K562 (cell line): ENCODE measurements around the gene TRMT2A. TPM values are rescaled to one million over a fixed set of nuclear protein-coding genes. Genes with fewer than 3 reads are reported as not detected.

Source experiments
- C11orf30 ChIP-seq: fragments of 450-650 bp; IDR thresholded peaks from 2 replicates; pipeline ENCODE4 v1.6.1; 2016; ENCODE audit warnings: low read depth, mild to moderate bottlenecking
- CBFB ChIP-seq: sonication (generic); formaldehyde crosslinking; IDR thresholded peaks from 2 replicates; pipeline ENCODE4 v1.4.0; 2020; ENCODE audit warnings: mild to moderate bottlenecking, missing genetic modification reagents
- CBX3 ChIP-seq, 2 experiments: IDR thresholded peaks; 1 replicate in 1 of 2; 2 replicates in 1 of 2; pipeline ENCODE4 v1.6.1; 2012; ENCODE audit warnings: inconsistent platforms in 2 of 2, low read length in 2 of 2, borderline replicate concordance in 1 of 2, control low read depth in 1 of 2
- FOS ChIP-seq: IDR thresholded peaks from 3 replicates; pipeline ENCODE4 v1.6.1; 2011; ENCODE audit not compliant: insufficient read length; ENCODE audit errors: extremely low read depth
- GABPB2 ChIP-seq: fragments of 250-450 bp; sonication (Bioruptor Pico); conservative IDR thresholded peaks from 2 replicates; pipeline ENCODE4 v1.5.1; 2021; ENCODE audit warnings: mild to moderate bottlenecking
- GATA2 ChIP-seq: sonication (generic); formaldehyde crosslinking; IDR thresholded peaks from 2 replicates; pipeline ENCODE4 v1.4.0; 2020; ENCODE audit warnings: mild to moderate bottlenecking, missing genetic modification reagents
- IFI16 ChIP-seq: fragments of 250-450 bp; sonication (Bioruptor Pico); IDR thresholded peaks from 2 replicates; pipeline ENCODE4 v2.1.2; 2022; ENCODE audit warnings: mild to moderate bottlenecking, inconsistent platforms
- IRF9 ChIP-seq: fragments of 450-650 bp; IDR thresholded peaks from 2 replicates; pipeline ENCODE4 v1.6.1; 2016; ENCODE audit warnings: missing biosample characterization, missing genetic modification characterization
- MLX ChIP-seq, 2 experiments: fragments of 450-650 bp in 1 of 2; sonication (generic) in 1 of 2; formaldehyde crosslinking; conservative IDR thresholded peaks; 2 replicates each; pipeline versions ENCODE4 v1.4.0 to v1.8.1; 2020 to 2022; ENCODE audit warnings: mild to moderate bottlenecking in 1 of 2, missing genetic modification reagents in 1 of 2
- PHF20 ChIP-seq: fragments of 450-650 bp; IDR thresholded peaks from 2 replicates; pipeline ENCODE4 v1.6.1; 2018; ENCODE audit not compliant: partially characterized antibody
- POLR2AphosphoS2 ChIP-seq: IDR thresholded peaks from 2 replicates; pipeline ENCODE4 v1.6.1; 2012; ENCODE audit warnings: low read length, improper control_type of control experiment
- PTTG1 ChIP-seq: fragments of 450-650 bp; IDR thresholded peaks from 2 replicates; pipeline ENCODE4 v1.6.1; 2016; ENCODE audit warnings: low read depth, mild to moderate bottlenecking, missing genetic modification characterization, missing compliant biosample characterization
- RERE ChIP-seq: sonication (generic); formaldehyde crosslinking; IDR thresholded peaks from 2 replicates; pipeline ENCODE4 v1.8.0; 2023; ENCODE audit warnings: missing genetic modification reagents, mild to moderate bottlenecking, borderline replicate concordance
- SRSF3 ChIP-seq: fragments of 200-400 bp; formaldehyde crosslinking; IDR thresholded peaks from 2 replicates; pipeline ENCODE4 v1.6.1; 2016; ENCODE audit warnings: mild to moderate bottlenecking, low read length, moderate library complexity; ENCODE audit not compliant: insufficient read depth
- STAT5B ChIP-seq: fragments of 250-450 bp; sonication (Bioruptor Pico); IDR thresholded peaks from 2 replicates; pipeline ENCODE4 v1.8.0; 2021; ENCODE audit warnings: mild to moderate bottlenecking, inconsistent platforms
- ZNF668 ChIP-seq: fragments of 250-450 bp; sonication (Bioruptor Pico); IDR thresholded peaks from 2 replicates; pipeline ENCODE4 v1.8.0; 2022; ENCODE audit warnings: mild to moderate bottlenecking, inconsistent platforms
- ZNF707 ChIP-seq: fragments of 250-450 bp; sonication (Bioruptor Pico); conservative IDR thresholded peaks from 2 replicates; pipeline ENCODE4 v1.8.0; 2022; ENCODE audit warnings: inconsistent platforms, mild to moderate bottlenecking, moderate library complexity
- ZNF75A ChIP-seq: fragments of 450-650 bp; formaldehyde crosslinking; IDR thresholded peaks from 2 replicates; pipeline ENCODE4 v1.4.0; 2020; ENCODE audit warnings: mild to moderate bottlenecking
- polyA plus RNA-seq, 8 experiments: library from polyadenylated mRNA; depleted of rRNA in 4 of 8; stranded (reverse) in 5 of 8; unstranded in 3 of 8; fragments of >200 nt; fragmentation: Nextera tagmentation in 2 of 8; fragmentation: Illumina TruSeq in 1 of 8; extraction: Ambion mirVana in 2 of 8; extraction: Trizol in 1 of 8; gene quantifications; 2 replicates each; pipeline versions ENCODE4 v1.2.1 to v1.2.3, GENCODE V29; 2011 to 2014; ENCODE audit warnings: inconsistent platforms in 1 of 8, missing spikeins in 1 of 8
- total RNA-seq, 7 experiments: library from RNA; depleted of rRNA in 6 of 7; stranded (reverse); fragments of >200 nt in 6 of 7; fragmentation: Illumina TruSeq in 2 of 7; extraction: Trizol in 2 of 7; gene quantifications; 2 replicates each; pipeline versions ENCODE4 v1.2.1 to v1.2.3, GENCODE V29; 2011 to 2021; ENCODE audit warnings: low replicate concordance in 1 of 7
- TF ChIP-seq, protein P1 (sequence below): sonication (generic); formaldehyde crosslinking; IDR thresholded peaks from 2 replicates; pipeline ENCODE4 v1.8.0; 2023; ENCODE audit warnings: mild to moderate bottlenecking, missing genetic modification reagents

The TRMT2A gene
- total and polyA plus RNA-seq, 9 of the 15 experiments (the other 6 are each of a cell fraction or from before 2014, with no cell fraction given), result 1.6 to 265 (median 140) TPM

- TF ChIP-seq RERE (CRISPR knock-in tag) (no peak), SRSF3 (no peak), PTTG1 (no peak), IFI16 (no peak), POLR2AphosphoS2 (no peak), IRF9 (no peak), STAT5B (CRISPR knock-in tag) (no peak), CBFB (CRISPR knock-in tag) (0 out of 2 replicates have a peak, but pooled peaks have one; percentile 14), FOS (no peak), ZNF668 (CRISPR knock-in tag) (no peak), CBX3 (IDR thresholded peaks at IDR 0.05; ENCODE audit: borderline replicate concordance in 1 of 2, low read length in 2 of 2) (no peak), PHF20 (no peak), ZNF75A (CRISPR knock-in tag) (no peak), GABPB2 (CRISPR knock-in tag) (no peak), C11orf30 (no peak), ZNF707 (CRISPR knock-in tag) (no peak), MLX (CRISPR knock-in tag; conservative IDR thresholded peaks at IDR 0.05) (no peak), GATA2 (CRISPR knock-in tag) (no peak)
- TF ChIP-seq, protein P1, sequence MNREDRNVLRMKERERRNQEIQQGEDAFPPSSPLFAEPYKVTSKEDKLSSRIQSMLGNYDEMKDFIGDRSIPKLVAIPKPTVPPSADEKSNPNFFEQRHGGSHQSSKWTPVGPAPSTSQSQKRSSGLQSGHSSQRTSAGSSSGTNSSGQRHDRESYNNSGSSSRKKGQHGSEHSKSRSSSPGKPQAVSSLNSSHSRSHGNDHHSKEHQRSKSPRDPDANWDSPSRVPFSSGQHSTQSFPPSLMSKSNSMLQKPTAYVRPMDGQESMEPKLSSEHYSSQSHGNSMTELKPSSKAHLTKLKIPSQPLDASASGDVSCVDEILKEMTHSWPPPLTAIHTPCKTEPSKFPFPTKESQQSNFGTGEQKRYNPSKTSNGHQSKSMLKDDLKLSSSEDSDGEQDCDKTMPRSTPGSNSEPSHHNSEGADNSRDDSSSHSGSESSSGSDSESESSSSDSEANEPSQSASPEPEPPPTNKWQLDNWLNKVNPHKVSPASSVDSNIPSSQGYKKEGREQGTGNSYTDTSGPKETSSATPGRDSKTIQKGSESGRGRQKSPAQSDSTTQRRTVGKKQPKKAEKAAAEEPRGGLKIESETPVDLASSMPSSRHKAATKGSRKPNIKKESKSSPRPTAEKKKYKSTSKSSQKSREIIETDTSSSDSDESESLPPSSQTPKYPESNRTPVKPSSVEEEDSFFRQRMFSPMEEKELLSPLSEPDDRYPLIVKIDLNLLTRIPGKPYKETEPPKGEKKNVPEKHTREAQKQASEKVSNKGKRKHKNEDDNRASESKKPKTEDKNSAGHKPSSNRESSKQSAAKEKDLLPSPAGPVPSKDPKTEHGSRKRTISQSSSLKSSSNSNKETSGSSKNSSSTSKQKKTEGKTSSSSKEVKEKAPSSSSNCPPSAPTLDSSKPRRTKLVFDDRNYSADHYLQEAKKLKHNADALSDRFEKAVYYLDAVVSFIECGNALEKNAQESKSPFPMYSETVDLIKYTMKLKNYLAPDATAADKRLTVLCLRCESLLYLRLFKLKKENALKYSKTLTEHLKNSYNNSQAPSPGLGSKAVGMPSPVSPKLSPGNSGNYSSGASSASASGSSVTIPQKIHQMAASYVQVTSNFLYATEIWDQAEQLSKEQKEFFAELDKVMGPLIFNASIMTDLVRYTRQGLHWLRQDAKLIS (CRISPR knock-in tag), result no peak
Measured at GRCh38 chr22:20152464-20152890, 35.5 kb upstream of the TRMT2A start (continued).
